Stimulated activated CD4-positive, alpha-beta T cell treated with anti-CD3 and anti-CD28 coated beads, Interleukin-1b, Interleukin-23, amount 100 ng/mL, for 4 hours (primary cell): ENCODE results near the gene AP3S1.

Experiments used
- DNase-seq, 2 donors: peaks; one replicate each; pipeline ENCODE4 v3.0.0-alpha.2; 2020; ENCODE audit warnings: low read depth in 2 of 2

AP3S1 gene

GRCh38 chr5:115825948-115826347, 15.8 kb upstream of the AP3S1 start:
- DNase-seq: no peak

- no peak for DNase-seq
Measured at GRCh38 chr5:115829913-115830312, 11.8 kb upstream of the AP3S1 start.

GRCh38 chr5:115831163-115831768, 10.5 kb upstream of the AP3S1 start:
- DNase-seq: no peak

GRCh38 chr5:115835481-115835880, 6.3 kb upstream of the AP3S1 start:
- DNase-seq: no peak

- no peak for DNase-seq
Measured at GRCh38 chr5:115838885-115839518, 2.7 kb upstream of the AP3S1 start.

- no peak for DNase-seq
Measured at GRCh38 chr5:115840873-115841272, 862 bp upstream of the AP3S1 start.

GRCh38 chr5:115842089-115842935, 577 bp downstream of the AP3S1 start:
- no peak for DNase-seq

- DNase-seq: no peak
Measured at GRCh38 chr5:115842952-115843351, 1.2 kb downstream of the AP3S1 start.

- DNase-seq: no peak
Measured at GRCh38 chr5:115843444-115844130, 1.9 kb downstream of the AP3S1 start.

- DNase-seq: no peak
Measured at GRCh38 chr5:115844321-115844817, 2.6 kb downstream of the AP3S1 start.

- DNase-seq: no peak
Measured at GRCh38 chr5:115847290-115847689, 5.6 kb downstream of the AP3S1 start.

GRCh38 chr5:115849258-115849798, 7.6 kb downstream of the AP3S1 start:
- no peak for DNase-seq

- no peak for DNase-seq
Measured at GRCh38 chr5:115850744-115851416, 9.1 kb downstream of the AP3S1 start.

- no peak for DNase-seq
Measured at GRCh38 chr5:115854139-115854538, 12.4 kb downstream of the AP3S1 start.

GRCh38 chr5:115855959-115856358, 14.2 kb downstream of the AP3S1 start:
- no peak for DNase-seq

GRCh38 chr5:115857057-115857479, 15.3 kb downstream of the AP3S1 start:
- DNase-seq: no peak

- no peak for DNase-seq
Measured at GRCh38 chr5:115857626-115858349, 16.1 kb downstream of the AP3S1 start.

- no peak for DNase-seq
Measured at GRCh38 chr5:115858396-115858795, 16.7 kb downstream of the AP3S1 start.

- no peak for DNase-seq
Measured at GRCh38 chr5:115859378-115859777, 17.6 kb downstream of the AP3S1 start.

GRCh38 chr5:115869256-115869795, 27.6 kb downstream of the AP3S1 start:
- no peak for DNase-seq
